ENCODE data around the gene NPHP3.

NPHP3 gene

GRCh38 chr3:132695422-132695821 lies 26.8 kb downstream of the NPHP3 start:
- no peak for DNase-seq

GRCh38 chr3:132694991-132695390 lies 27.2 kb downstream of the NPHP3 start:
- no peak for DNase-seq

GRCh38 chr3:132690040-132690439 lies 32.2 kb downstream of the NPHP3 start:
- DNase-seq, result no peak

GRCh38 chr3:132682201-132682600 lies 40.0 kb downstream of the NPHP3 start:
- DNase-seq, result no peak

GRCh38 chr3:132681421-132681820 lies 40.8 kb downstream of the NPHP3 start:
- DNase-seq, result no peak

GRCh38 chr3:132679911-132680310 lies 42.3 kb downstream of the NPHP3 start:
- DNase-seq, result no peak

GRCh38 chr3:132675408-132675807 lies 46.8 kb downstream of the NPHP3 start:
- DNase-seq, result no peak

- DNase-seq, result no peak
These were observed 52.9 kb downstream of the NPHP3 start for GRCh38 chr3:132669256-132669777.

GRCh38 chr3:132665230-132665745 lies 56.9 kb downstream of the NPHP3 start:
- no peak for DNase-seq

GRCh38 chr3:132662212-132662611 lies 60.0 kb downstream of the NPHP3 start:
- no peak for DNase-seq

GRCh38 chr3:132661101-132661500 lies 61.1 kb downstream of the NPHP3 start:
- no peak for DNase-seq

GRCh38 chr3:132660811-132661070 lies 61.5 kb downstream of the NPHP3 start:
- DNase-seq, result peak in 1 of 2 donors; percentile 6

GRCh38 chr3:132660052-132660810 lies 62.0 kb downstream of the NPHP3 start, which contains the start of gene UBA5:
Gene UBA5 (plus strand): TSS chr3:132660329. CDS start chr3:132660538, 209 bp downstream.
- DNase-seq, result peak; percentile 40 to 57

GRCh38 chr3:132659365-132660051 lies 62.7 kb downstream of the NPHP3 start, which contains the start of gene ACAD11:
Gene ACAD11 (minus strand): TSS chr3:132659809. CDS start chr3:132659751, 58 bp downstream.
- DNase-seq, result peak; percentile 53 to 63

GRCh38 chr3:132659000-132659364 lies 63.2 kb downstream of the NPHP3 start:
- DNase-seq, result peak in 1 of 2 donors; percentile 16

GRCh38 chr3:132657869-132658747 lies 64.1 kb downstream of the NPHP3 start:
- no peak for DNase-seq

- no peak for DNase-seq
These were observed 66.7 kb downstream of the NPHP3 start for GRCh38 chr3:132655471-132655870.

GRCh38 chr3:132654721-132655120 lies 67.5 kb downstream of the NPHP3 start:
- DNase-seq, result no peak

- DNase-seq, result no peak
These were observed 68.0 kb downstream of the NPHP3 start for GRCh38 chr3:132654190-132654589.

GRCh38 chr3:132652640-132653270 lies 69.5 kb downstream of the NPHP3 start:
- no peak for DNase-seq

GRCh38 chr3:132650153-132650552 lies 72.1 kb downstream of the NPHP3 start:
- no peak for DNase-seq

GRCh38 chr3:132645058-132645457 lies 77.2 kb downstream of the NPHP3 start:
- no peak for DNase-seq

Data from inflammatory macrophage treated with lipopolysaccharide for 1 hour (primary cell).